Activated CD8-positive, alpha-beta memory T cell treated with anti-CD3 and anti-CD28 coated beads for 36 hours (primary cell): ENCODE results near the gene PARVG. TPM values are rescaled to one million over a fixed set of nuclear protein-coding genes. Genes with fewer than 3 reads are reported as not detected.

Source experiments
- CTCF ChIA-PET: fragments of 350-600 bp; sonication (Branson Sonifier 250); formaldehyde crosslinking; loops from one replicate; lab custom pipeline; 2021; ENCODE audit warnings: antibody characterized with exemption; lab: Charles Lee
- POLR2A ChIA-PET: fragments of 350-600 bp; sonication (Branson Sonifier 250); formaldehyde crosslinking; loops from one replicate; lab custom pipeline; 2021; ENCODE audit warnings: antibody characterized with exemption; lab: Charles Lee
- total RNA-seq, 2 experiments: library from RNA; stranded (reverse); gene quantifications; one replicate each; pipeline ENCODE4 v1.2.3, GENCODE V29; 2021

PARVG gene
- total RNA-seq, 2 experiments from 2014 or later = 47.9 to 50.0 TPM

GRCh38 chr22:44205516-44206329 lies 25.0 kb downstream of the PARVG start:
- ChIA-PET CTCF (no interaction called here), POLR2A (no interaction called here)

- ChIA-PET CTCF (no interaction called here), POLR2A (no interaction called here)
Observed at GRCh38 chr22:44206330-44206645, 25.6 kb downstream of the PARVG start.

GRCh38 chr22:44206696-44207095 lies 26.0 kb downstream of the PARVG start:
- POLR2A ChIA-PET = no interaction called here
- CTCF ChIA-PET = no interaction called here

GRCh38 chr22:44207173-44207980 lies 26.7 kb downstream of the PARVG start:
- POLR2A ChIA-PET = no interaction called here
- CTCF ChIA-PET = no interaction called here

GRCh38 chr22:44207981-44208317 lies 27.2 kb downstream of the PARVG start:
- CTCF ChIA-PET = no interaction called here
- POLR2A ChIA-PET = no interaction called here

- ChIA-PET POLR2A (no interaction called here), CTCF (no interaction called here)
Observed at GRCh38 chr22:44209343-44209742, 28.6 kb downstream of the PARVG start.

GRCh38 chr22:44210722-44211121 lies 30.0 kb downstream of the PARVG start:
- POLR2A ChIA-PET = no interaction called here
- CTCF ChIA-PET = interaction anchor here (0.7 to 1.3 kb wide), 2 partner anchors 15 to 360 kb away, joined by 3 read pairs; no protein-coding TSS in a partner anchor

- POLR2A ChIA-PET = interaction anchor here (0.6 kb wide), 1 partner anchor 19 kb away, joined by 3 read pairs; no protein-coding TSS in a partner anchor
- CTCF ChIA-PET = interaction anchor here (1.3 kb wide), 1 partner anchor 16 kb away, joined by 3 read pairs; no protein-coding TSS in a partner anchor
Observed at GRCh38 chr22:44211256-44211945, 30.7 kb downstream of the PARVG start.

- CTCF ChIA-PET = no interaction called here
- POLR2A ChIA-PET = interaction anchor here (0.6 kb wide), 1 partner anchor 20 kb away, joined by 3 read pairs; no protein-coding TSS in a partner anchor
Observed at GRCh38 chr22:44211946-44212930, 31.5 kb downstream of the PARVG start.

GRCh38 chr22:44212936-44213335 lies 32.2 kb downstream of the PARVG start:
- ChIA-PET POLR2A (no interaction called here), CTCF (interaction anchor here (0.6 kb wide), 1 partner anchor 78 kb away, joined by 3 read pairs; no protein-coding TSS in a partner anchor)

GRCh38 chr22:44213489-44214043 lies 32.8 kb downstream of the PARVG start:
- CTCF ChIA-PET = interaction anchor here (0.6 kb wide), 1 partner anchor 77 kb away, joined by 3 read pairs; no protein-coding TSS in a partner anchor
- POLR2A ChIA-PET = no interaction called here

- ChIA-PET CTCF (no interaction called here), POLR2A (no interaction called here)
Observed at GRCh38 chr22:44214187-44214586, 33.5 kb downstream of the PARVG start.

GRCh38 chr22:44214764-44215163 lies 34.0 kb downstream of the PARVG start:
- POLR2A ChIA-PET = no interaction called here
- CTCF ChIA-PET = no interaction called here

GRCh38 chr22:44215287-44215686 lies 34.6 kb downstream of the PARVG start:
- ChIA-PET CTCF (no interaction called here), POLR2A (no interaction called here)

- POLR2A ChIA-PET = no interaction called here
Observed at GRCh38 chr22:44217346-44217745, 36.6 kb downstream of the PARVG start.

GRCh38 chr22:44218071-44218470 lies 37.3 kb downstream of the PARVG start:
- ChIA-PET CTCF (interaction anchor here (1.2 kb wide), 1 partner anchor 137 kb away, joined by 3 read pairs; no protein-coding TSS in a partner anchor), POLR2A (no interaction called here)

More at GRCh38 chr22:44217346-44217745, 36.6 kb downstream of the PARVG start:
- CTCF ChIA-PET = interaction anchor here (1.2 kb wide), 1 partner anchor 136 kb away, joined by 3 read pairs; no protein-coding TSS in a partner anchor

- CTCF ChIA-PET = no interaction called here
- POLR2A ChIA-PET = no interaction called here
Observed at GRCh38 chr22:44219101-44219870, 38.6 kb downstream of the PARVG start.
